Ectodermal cell (in vitro differentiated cells): ENCODE data around the gene KIF17.

ENCODE experiments used
- H3K27ac ChIP-seq: 2 replicates; pipeline ENCODE4 v1.7.0; 2013; ENCODE audit warnings: mild to moderate bottlenecking, low read depth, low read length; ENCODE audit not compliant: insufficient read depth, poor library complexity, severe bottlenecking
- H3K27me3 ChIP-seq: 2 replicates; pipeline ENCODE4 v1.7.0; 2013; ENCODE audit warnings: mild to moderate bottlenecking, low read length; ENCODE audit not compliant: insufficient read depth, control insufficient read depth, poor library complexity, severe bottlenecking
- H3K36me3 ChIP-seq: one replicate; pipeline ENCODE4 v1.7.0; 2013; ENCODE audit warnings: low read length; ENCODE audit not compliant: control insufficient read depth, insufficient read depth
- H3K4me1 ChIP-seq: one replicate; pipeline ENCODE4 v1.7.0; 2013; ENCODE audit warnings: low read length; ENCODE audit not compliant: control insufficient read depth, insufficient read depth
- H3K4me3 ChIP-seq: 2 replicates; pipeline ENCODE4 v1.7.0; 2013; ENCODE audit warnings: low read depth, low read length, control low read depth; ENCODE audit not compliant: insufficient read depth
- H3K9me3 ChIP-seq: 2 replicates; pipeline ENCODE4 v1.7.0; 2013; ENCODE audit warnings: mild to moderate bottlenecking, low read length, moderate library complexity; ENCODE audit not compliant: control insufficient read depth
- WGBS, 2 experiments: methylation state at CpG; one replicate each; pipeline ENCODE4 v1.1.7; 2013; ENCODE audit warnings: missing lambda C conversion rate in 2 of 2; 5-methylcytosine and 5-hydroxymethylcytosine counted together

Gene KIF17

DNA sequence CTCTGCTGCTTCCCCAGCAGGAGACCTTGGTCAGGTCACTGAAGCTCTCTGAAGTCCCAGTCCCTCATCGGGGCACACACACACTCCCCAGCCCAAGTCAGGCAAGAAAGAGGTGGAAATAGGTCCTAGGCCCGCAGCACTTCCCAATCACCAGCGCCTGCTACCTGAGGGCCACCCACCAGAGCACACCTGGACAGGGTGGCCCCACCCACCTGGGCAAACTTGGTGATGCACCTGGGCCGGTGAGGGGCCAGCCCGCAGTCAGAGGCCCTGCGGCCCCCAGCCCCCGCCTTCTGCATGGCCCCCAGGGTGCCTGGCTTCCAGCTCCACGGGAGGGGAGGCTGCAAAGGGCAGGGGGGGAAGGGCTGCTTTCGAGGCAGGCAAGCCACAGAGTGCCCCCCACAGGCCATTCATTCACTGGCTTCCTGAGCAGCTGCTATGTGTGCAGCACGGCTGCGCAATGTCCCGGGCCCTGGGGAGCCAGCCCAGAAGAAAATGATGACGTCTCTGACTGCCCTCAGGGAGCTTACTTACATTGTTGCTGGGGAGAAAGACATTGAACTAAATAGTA is 10.0 kb upstream of the KIF17 start:
- Histone ChIP-seq H3K4me1 (peaks cover 25% of the 10 kb centered on the region), H3K27me3 (peaks cover 33% of the 10 kb centered on the region), H3K36me3 (no peaks in the 10 kb centered on the region), H3K9me3 (no peaks in the 10 kb centered on the region), H3K4me3 (no peak overlapping the region), H3K27ac (no peak overlapping the region)
- WGBS, 2 experiments = 41 to 43% methylated on average over 13 of the region's 13 CpGs

DNA sequence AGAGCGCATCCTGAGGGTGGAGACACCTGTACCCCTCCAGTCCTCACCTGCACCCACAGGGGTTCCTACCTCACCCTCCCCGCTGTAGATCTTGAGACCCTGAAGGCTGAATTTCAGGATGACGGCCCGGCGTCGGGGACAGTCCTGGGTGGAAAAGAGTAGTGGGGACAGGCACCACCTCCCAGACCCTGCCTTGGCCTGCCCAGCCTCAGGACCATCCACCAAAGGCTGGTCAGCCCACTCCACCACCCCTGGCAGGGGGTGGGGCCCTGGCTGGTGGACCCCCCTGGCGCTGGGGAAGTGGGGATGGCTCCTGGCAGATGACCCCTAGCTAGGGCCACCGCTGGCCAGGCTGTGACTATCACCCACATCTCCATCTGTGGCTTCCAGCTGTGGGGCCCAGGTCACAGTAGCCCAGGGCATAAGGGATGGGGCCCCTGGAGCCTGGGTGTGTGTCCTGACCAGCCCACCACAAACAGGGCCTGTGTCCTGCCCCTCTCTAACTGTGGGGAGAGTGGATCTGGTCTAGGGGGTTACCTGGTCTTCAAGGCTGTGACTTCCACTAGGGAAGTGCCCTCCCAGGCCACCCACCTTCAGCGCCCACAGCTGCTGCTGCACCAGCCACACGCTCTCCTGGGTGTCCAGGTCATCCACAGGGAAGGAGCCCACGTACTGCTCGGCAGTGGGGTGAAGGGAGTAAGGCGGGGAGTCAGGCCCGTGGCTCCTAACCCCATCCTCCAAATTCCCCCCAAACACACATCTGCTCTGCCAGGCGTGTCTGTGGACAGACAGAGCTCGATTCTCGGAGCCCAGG is 9.3 kb upstream of the KIF17 start:
- peaks cover 19% of the 10 kb centered on the region for H3K4me1 ChIP-seq
- H3K27ac ChIP-seq = no peak overlapping the region
- peaks cover 27% of the 10 kb centered on the region for H3K27me3 ChIP-seq
- WGBS, 2 experiments = 90 to 91% methylated on average over 17 of the region's 17 CpGs
- H3K4me3 ChIP-seq = no peak overlapping the region
- H3K9me3 ChIP-seq = no peaks in the 10 kb centered on the region
- H3K36me3 ChIP-seq = no peaks in the 10 kb centered on the region

DNA sequence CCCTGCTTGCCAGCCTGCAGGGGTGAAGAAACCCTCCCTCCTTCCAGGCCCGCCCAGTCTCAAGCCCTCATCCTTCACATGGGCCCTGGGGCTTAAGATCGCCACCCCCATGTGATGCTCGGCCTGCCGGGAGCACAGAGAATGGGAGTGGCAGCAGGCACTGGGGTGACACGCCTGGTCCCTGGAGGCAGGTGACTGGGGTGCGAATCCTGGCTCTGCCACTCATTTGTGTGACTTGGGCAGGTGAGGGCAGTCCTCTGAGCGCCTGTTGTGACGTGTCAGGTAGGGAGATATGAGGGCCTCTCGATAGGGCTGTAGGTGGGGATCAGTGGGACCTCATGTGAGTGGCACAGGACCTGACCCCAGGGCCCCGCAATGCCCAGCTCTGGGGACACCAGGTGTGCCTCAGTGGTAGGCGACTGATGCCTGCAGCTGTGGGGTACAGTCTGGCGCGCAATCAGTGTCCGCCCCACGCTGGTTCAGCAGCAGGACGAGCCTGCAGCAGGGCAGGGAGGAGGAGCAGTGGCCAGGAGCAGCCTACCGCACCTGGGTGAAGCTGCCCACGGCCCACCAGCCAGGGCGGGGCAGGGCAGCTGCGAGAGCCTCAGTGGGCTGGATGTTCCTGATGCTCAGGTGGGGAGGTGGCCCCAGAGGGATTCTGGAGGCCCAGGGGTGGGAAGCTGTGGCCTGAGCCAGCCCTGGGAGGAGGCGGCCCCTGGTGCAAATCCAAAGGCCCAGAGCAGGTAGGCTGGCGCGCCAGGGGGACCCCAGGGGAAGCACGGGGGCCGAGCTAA is 8.5 kb upstream of the KIF17 start:
- H3K4me1 ChIP-seq = peaks cover 19% of the 10 kb centered on the region
- no peaks in the 10 kb centered on the region for H3K9me3 ChIP-seq
- WGBS, 2 experiments = 92 to 94% methylated on average over 25 of the region's 25 CpGs
- H3K4me3 ChIP-seq = no peak overlapping the region
- H3K36me3 ChIP-seq = no peaks in the 10 kb centered on the region
- H3K27ac ChIP-seq = no peak overlapping the region
- H3K27me3 ChIP-seq = peaks cover 19% of the 10 kb centered on the region

DNA sequence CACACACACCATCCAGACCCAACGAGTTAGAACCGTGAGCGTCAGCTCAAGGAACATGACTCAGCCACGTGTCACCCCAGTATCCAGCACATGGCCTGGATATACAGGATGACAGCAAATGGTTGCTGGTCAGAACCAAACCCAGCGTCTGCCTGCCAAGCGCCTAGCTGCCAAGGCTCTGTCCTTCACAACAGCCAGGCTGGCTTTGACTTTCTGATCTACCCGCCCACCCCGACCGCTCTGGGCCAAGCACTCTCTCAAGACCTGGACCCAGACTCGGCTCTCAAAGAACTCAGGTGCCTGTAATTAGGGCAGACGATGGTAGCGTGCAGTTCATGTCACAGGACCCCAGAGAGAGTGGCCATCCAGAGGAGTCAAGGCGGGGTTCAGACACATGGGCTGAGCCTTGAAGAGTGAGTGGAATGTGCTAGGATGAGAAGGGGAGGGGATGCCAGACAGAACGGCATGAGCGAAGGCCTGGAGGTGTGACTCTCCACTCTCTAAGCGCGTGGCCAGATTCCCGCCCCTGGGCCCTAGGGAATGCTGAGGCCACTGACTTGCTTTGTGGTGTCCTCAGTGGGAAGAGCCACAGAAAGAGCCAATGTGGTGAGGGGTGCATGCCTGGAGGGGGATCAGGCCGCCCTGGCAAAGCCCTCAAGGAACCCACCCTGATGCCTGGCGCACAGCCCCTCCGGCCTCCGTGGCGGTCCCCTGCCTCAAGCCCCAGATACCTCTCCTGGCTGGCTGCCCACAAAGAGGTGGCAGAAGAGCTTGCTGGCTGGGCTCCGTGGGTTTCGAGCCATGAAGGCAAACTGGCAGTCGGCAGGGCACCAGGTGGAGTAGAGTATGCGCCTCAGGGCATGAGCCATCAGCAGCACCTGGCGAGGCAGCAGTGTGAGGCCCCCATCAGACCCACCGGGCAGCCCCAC is 7.6 kb upstream of the KIF17 start:
- 91% methylated on average over 29 of the region's 29 CpGs for WGBS, 2 experiments
- H3K9me3 ChIP-seq = no peaks in the 10 kb centered on the region
- peaks cover 10% of the 10 kb centered on the region for H3K27me3 ChIP-seq
- no peaks in the 10 kb centered on the region for H3K36me3 ChIP-seq
- H3K27ac ChIP-seq = no peak overlapping the region
- H3K4me3 ChIP-seq = no peak overlapping the region
- H3K4me1 ChIP-seq = peaks cover 16% of the 10 kb centered on the region

DNA sequence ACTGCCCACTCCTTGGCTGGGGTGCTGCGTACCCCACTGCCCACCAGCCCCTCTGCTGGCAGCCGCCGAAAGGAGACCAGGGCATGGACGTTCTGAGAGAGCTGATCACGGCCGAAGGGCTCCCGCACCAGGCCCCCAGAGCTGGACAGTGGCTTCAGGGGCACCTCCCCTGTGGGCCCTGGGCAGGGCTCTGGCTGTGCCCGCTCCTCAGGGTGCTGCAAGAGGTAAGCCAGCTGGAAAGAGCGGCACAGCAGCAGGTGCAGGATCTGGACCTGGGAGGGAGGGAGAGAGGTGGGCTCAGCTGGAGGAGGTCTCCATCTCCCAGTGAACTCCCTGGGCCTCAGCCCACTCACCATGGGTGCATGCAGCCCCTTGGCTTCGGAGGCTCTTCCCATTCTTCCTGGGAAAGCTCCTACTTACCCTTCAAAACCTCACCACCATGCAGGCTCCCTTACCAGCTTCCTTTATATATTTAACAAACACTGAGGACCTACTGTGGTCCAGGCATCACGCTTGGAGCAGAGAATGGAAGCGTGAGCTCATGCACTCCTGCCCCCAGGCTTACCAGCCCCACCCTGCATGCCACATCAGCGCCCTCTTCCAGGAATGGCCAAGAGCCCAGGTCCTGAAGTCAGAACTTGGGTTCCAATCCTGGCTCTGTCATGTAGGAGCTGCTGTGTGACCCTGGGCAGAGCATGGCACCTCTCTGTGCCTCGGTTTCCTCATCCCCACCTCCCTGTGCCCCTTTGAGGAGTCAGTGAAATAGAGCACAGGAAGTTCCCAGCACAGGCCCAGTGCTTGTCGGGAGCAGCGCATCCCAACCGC is 6.8 kb upstream of the KIF17 start:
- Histone ChIP-seq H3K27ac (no peak overlapping the region), H3K4me1 (peaks cover 7% of the 10 kb centered on the region), H3K36me3 (no peaks in the 10 kb centered on the region), H3K27me3 (peaks cover 5% of the 10 kb centered on the region), H3K4me3 (no peak overlapping the region), H3K9me3 (no peaks in the 10 kb centered on the region)
- WGBS, 2 experiments = 92 to 95% methylated on average over 17 of the region's 17 CpGs

DNA sequence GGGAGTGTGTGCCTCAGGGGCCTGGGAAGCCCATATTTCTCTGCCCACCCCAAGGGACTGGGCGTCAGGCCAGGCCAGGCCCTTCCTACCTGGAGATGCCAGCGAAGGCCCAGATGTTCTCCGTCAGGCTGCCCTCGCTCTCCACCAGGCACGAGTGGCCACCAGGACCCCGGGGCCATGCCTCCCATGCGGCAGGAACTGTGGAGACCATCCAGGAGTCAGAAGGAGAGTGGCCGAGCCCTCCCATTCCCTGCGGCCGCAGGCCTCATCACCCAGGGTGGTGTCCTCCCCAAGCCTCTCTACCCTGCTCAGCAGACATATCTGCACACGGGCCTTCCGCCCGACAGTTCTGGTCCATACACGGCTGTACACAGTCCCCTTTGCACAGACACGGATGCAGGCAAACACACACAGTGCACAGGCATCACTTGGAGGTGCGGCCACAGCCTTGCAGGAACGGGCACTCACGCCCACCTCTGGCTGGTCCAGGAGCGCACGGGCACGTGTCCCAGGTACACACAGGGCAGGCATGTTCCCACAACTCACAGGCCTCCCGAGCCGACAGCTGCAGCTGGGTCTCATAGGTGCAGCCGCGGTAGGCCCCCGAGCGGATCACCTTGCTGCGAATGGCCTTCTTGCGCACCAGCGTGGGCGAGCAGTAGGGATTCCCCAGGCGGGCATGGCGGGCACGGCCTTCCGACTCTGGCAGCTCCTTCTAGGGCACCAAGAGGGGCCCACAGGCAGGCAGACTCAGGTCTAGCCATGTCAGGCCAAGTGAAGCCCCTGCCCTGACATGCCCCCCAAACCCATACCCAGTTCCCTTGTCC is 5.9 kb upstream of the KIF17 start:
- Histone ChIP-seq H3K4me1 (peaks cover 6% of the 10 kb centered on the region), H3K36me3 (no peaks in the 10 kb centered on the region), H3K27me3 (peaks cover 11% of the 10 kb centered on the region), H3K9me3 (no peaks in the 10 kb centered on the region), H3K4me3 (no peak overlapping the region), H3K27ac (no peak overlapping the region)
- 94 to 95% methylated on average over 35 of the region's 35 CpGs for WGBS, 2 experiments

DNA sequence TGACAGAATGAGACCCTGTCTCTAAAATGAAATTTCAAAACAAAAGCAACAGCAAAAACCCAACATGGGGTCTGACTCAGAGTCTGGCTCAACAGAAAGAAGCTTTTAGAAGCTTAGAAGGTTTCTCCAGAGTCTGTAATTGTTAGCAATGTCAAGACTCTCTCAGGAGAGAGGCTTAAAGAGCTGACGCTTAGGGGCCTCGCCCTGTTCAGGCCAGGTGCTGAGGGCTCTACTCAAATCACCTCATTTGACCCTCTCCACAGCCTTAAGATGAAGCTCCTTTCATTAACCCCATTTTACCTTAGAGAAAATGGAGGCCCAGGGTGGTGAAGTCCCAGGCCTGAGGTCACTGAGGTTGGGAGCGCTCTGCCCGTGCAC is 5.3 kb upstream of the KIF17 start:
- Histone ChIP-seq H3K36me3 (no peaks in the 10 kb centered on the region), H3K27ac (no peak overlapping the region), H3K4me3 (no peak overlapping the region), H3K27me3 (peaks cover 18% of the 10 kb centered on the region), H3K4me1 (peaks cover 3% of the 10 kb centered on the region), H3K9me3 (no peaks in the 10 kb centered on the region)
- 88 to 96% methylated on average over 4 of the region's 4 CpGs for WGBS, 2 experiments

DNA sequence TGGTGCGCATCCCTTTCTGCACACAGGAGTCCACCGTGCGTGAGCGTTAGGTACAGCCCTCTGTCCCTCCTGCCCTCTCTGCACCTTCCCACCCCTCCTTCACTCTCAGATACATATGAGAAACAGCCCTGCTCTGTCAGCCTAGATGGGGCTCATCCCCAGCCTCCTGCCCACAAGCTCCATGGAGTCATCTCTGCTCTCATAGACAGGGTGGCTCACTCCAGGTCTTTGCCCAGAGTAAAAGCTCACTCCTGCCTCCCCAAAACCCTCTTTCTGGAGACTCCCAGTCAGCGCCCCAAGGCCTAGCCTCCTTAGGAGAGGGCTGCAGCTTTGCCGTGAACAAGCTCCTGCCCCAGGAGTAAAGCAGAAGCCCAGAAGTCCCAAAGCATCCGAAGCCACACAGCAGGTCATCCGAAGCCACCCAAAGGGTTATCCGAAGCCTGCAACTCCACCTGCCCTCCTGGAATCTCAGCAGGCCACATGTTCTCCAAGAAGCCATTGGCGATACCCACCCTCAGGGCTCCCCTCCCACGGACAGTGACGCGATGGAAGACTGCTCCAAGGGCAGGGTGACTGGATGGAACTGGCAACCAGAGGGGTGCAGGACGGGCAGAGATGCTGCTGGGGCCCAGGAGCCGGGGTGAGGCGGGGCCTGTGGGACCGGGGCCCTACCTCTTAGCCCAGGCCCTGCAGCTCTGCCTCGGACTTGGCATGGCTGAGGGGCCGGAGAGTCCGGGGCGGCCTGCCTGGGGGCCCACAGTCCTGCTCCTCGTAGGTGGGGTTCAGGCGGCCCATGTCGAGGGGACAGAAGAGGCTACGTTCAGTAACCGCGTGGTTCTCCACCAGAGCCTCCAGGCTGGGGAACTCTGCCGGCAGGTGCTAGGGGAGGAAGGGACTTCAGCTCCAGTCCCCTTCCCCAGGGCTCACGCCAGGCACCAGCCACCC is 3.6 kb upstream of the KIF17 start:
- H3K9me3 ChIP-seq = no peaks in the 10 kb centered on the region
- peaks cover 29% of the 10 kb centered on the region for H3K27me3 ChIP-seq
- H3K36me3 ChIP-seq = no peaks in the 10 kb centered on the region
- WGBS, 2 experiments = 92% methylated on average over 29 of the region's 29 CpGs
- no peak overlapping the region for H3K27ac ChIP-seq
- H3K4me1 ChIP-seq = no peaks in the 10 kb centered on the region
- H3K4me3 ChIP-seq = no peak overlapping the region
